Uterus (tissue), 4 donors: ENCODE measurements around the gene ZDHHC3. TPM values are rescaled to one million over a fixed set of nuclear protein-coding genes. Genes with fewer than 3 reads are reported as not detected.

Experiments used
- DNase-seq, 2 donors: peaks; one replicate each; pipeline ENCODE4 v3.0.0-alpha.2; 2019 to 2020
- H3K27ac ChIP-seq, 2 donors: fragments of 200-600 bp; sonication (generic); 1 replicate in 1 of 2; 2 replicates in 1 of 2; pipeline ENCODE4 v1.5.1; 2016 to 2018
- H3K27me3 ChIP-seq, 2 donors: fragments of 200-600 bp; sonication (generic); one replicate each; pipeline ENCODE4 v1.5.1; 2018 to 2019; ENCODE audit warnings: control low read depth in 1 of 2
- H3K36me3 ChIP-seq, 2 donors: fragments of 200-600 bp; sonication (generic); one replicate each; pipeline ENCODE4 v1.5.1; 2019; ENCODE audit warnings: control low read depth in 1 of 2
- H3K4me1 ChIP-seq, 2 donors: fragments of 200-600 bp; sonication (generic); one replicate each; pipeline ENCODE4 v1.5.1; 2018 to 2019; ENCODE audit warnings: control low read depth in 1 of 2
- H3K4me3 ChIP-seq, 2 donors: fragments of 200-600 bp; sonication (generic); 1 replicate in 1 of 2; 2 replicates in 1 of 2; pipeline ENCODE4 v1.5.1; 2018 to 2019; ENCODE audit warnings: mild to moderate bottlenecking in 1 of 2
- H3K9me3 ChIP-seq, 2 donors: fragments of 200-600 bp; sonication (generic); one replicate each; pipeline ENCODE4 v1.5.1; 2019; ENCODE audit warnings: control low read depth in 1 of 2
- CTCF ChIP-seq, 4 experiments: fragments of 200-600 bp in 2 of 4; fragments of 450-650 bp in 2 of 4; sonication (generic) in 2 of 4; IDR thresholded peaks; one replicate each; pipeline ENCODE4 v1.5.1; 2016 to 2019; ENCODE audit warnings: antibody characterized with exemption in 4 of 4, mild to moderate bottlenecking in 2 of 4, moderate library complexity in 1 of 4
- POLR2A ChIP-seq, 2 donors: fragments of 450-650 bp; IDR thresholded peaks; one replicate each; pipeline ENCODE4 v1.6.1; 2016; ENCODE audit warnings: antibody characterized with exemption in 2 of 2, mild to moderate bottlenecking in 1 of 2, moderate library complexity in 1 of 2
- intact Hi-C: fragments of 100-400 bp; cut with DNase I; formaldehyde crosslinking; loops from one replicate; pipeline ENCODE4 v1.15.1; 2023; ENCODE audit warnings: low total_unique reads
- total RNA-seq, 4 donors: library from RNA; depleted of rRNA in 3 of 4; stranded (reverse); fragments of >200 nt in 3 of 4; gene quantifications; one replicate each; pipeline versions ENCODE4 v1.1.0 to v1.2.4, GENCODE V29; 2014 to 2023
- donor health status: DM: yes; HTN: yes; CAD: no.

The ZDHHC3 gene
- total RNA-seq, 4 donors from 2014 or later = 29.7 to 76.2 (median 56.2) TPM

- no peaks in the 10 kb centered on the region for H3K9me3 ChIP-seq
- no peak overlapping the region for H3K4me3 ChIP-seq
- no peak overlapping the region for H3K27ac ChIP-seq
- no peaks in the 10 kb centered on the region for H3K4me1 ChIP-seq
- no peak for DNase-seq
- H3K36me3 ChIP-seq = no peaks in the 10 kb centered on the region
- TF ChIP-seq POLR2A (IDR thresholded peaks at IDR 0.05) (no peak), CTCF (IDR thresholded peaks at IDR 0.05) (no peak)
- no peaks in the 10 kb centered on the region for H3K27me3 ChIP-seq
- intact Hi-C loops = no loop called here
Measured at GRCh38 chr3:44981220-44981619, 5.2 kb upstream of the ZDHHC3 start.

- no peak overlapping the region for H3K4me3 ChIP-seq
- TF ChIP-seq POLR2A (IDR thresholded peaks at IDR 0.05) (no peak), CTCF (IDR thresholded peaks at IDR 0.05) (no peak)
- H3K27ac ChIP-seq = no peak overlapping the region
- H3K27me3 ChIP-seq = no peaks in the 10 kb centered on the region
- no peaks in the 10 kb centered on the region for H3K9me3 ChIP-seq
- no peaks in the 10 kb centered on the region for H3K4me1 ChIP-seq
- DNase-seq = no peak
- H3K36me3 ChIP-seq = no peaks in the 10 kb centered on the region
- intact Hi-C loops = no loop called here
Measured at GRCh38 chr3:44974416-44974815, 1.6 kb downstream of the ZDHHC3 start.

GRCh38 chr3:44970926-44971490 is 5.0 kb downstream of the ZDHHC3 start:
- no peak overlapping the region for H3K4me3 ChIP-seq
- H3K9me3 ChIP-seq = no peaks in the 10 kb centered on the region
- TF ChIP-seq CTCF (IDR thresholded peaks at IDR 0.05) (no peak), POLR2A (IDR thresholded peaks at IDR 0.05) (no peak)
- DNase-seq = no peak
- H3K4me1 ChIP-seq = no peaks in the 10 kb centered on the region
- H3K36me3 ChIP-seq = no peaks in the 10 kb centered on the region
- H3K27me3 ChIP-seq = no peaks in the 10 kb centered on the region
- no peak overlapping the region for H3K27ac ChIP-seq
- intact Hi-C loops = no loop called here

- no peak overlapping the region for H3K27ac ChIP-seq
- H3K27me3 ChIP-seq = no peaks in the 10 kb centered on the region
- no peak for TF ChIP-seq CTCF (IDR thresholded peaks at IDR 0.05)
- TF ChIP-seq POLR2A (IDR thresholded peaks at IDR 0.05) = no peak
- H3K4me1 ChIP-seq = no peaks in the 10 kb centered on the region
- no peaks in the 10 kb centered on the region for H3K9me3 ChIP-seq
- H3K36me3 ChIP-seq = no peaks in the 10 kb centered on the region
- intact Hi-C loops = no loop called here
- H3K4me3 ChIP-seq = no peak overlapping the region
- DNase-seq = no peak
Measured at GRCh38 chr3:44969828-44970179, 6.2 kb downstream of the ZDHHC3 start.

- H3K27ac ChIP-seq = no peak overlapping the region
- DNase-seq = no peak
- no peaks in the 10 kb centered on the region for H3K9me3 ChIP-seq
- intact Hi-C loops = no loop called here
- H3K4me1 ChIP-seq = no peaks in the 10 kb centered on the region
- no peak overlapping the region for H3K4me3 ChIP-seq
- no peaks in the 10 kb centered on the region for H3K27me3 ChIP-seq
- no peaks in the 10 kb centered on the region for H3K36me3 ChIP-seq
- TF ChIP-seq POLR2A (IDR thresholded peaks at IDR 0.05) (no peak), CTCF (IDR thresholded peaks at IDR 0.05) (no peak)
Measured at GRCh38 chr3:44969154-44969827, 6.7 kb downstream of the ZDHHC3 start.
